Prostate gland (tissue), 2 donors: ENCODE measurements around the gene HDHD5. TPM values are rescaled to one million over a fixed set of nuclear protein-coding genes. Genes with fewer than 3 reads are reported as not detected.

ENCODE experiments used
- DNase-seq: peaks from one replicate; pipeline ENCODE4 v3.0.0-alpha.2; 2019; ENCODE audit warnings: low spot score
- H3K27ac ChIP-seq, 2 donors: fragments of 200-600 bp; sonication (generic); 2 replicates each; pipeline ENCODE4 v1.5.1; 2017 to 2019
- H3K27me3 ChIP-seq: fragments of 200-600 bp; sonication (generic); replicated peaks from 2 replicates; pipeline ENCODE4 v1.5.1; 2019; ENCODE audit not compliant: insufficient read depth
- H3K36me3 ChIP-seq, 2 donors: fragments of 200-600 bp; sonication (generic); 1 replicate in 1 of 2; 2 replicates in 1 of 2; pipeline versions ENCODE4 v1.5.1 to v1.8.1; 2017 to 2019
- H3K4me1 ChIP-seq: fragments of 200-600 bp; sonication (generic); replicated peaks from 2 replicates; pipeline ENCODE4 v1.5.1; 2019
- H3K4me3 ChIP-seq, 2 donors: fragments of 200-600 bp; sonication (generic); 2 replicates each; pipeline ENCODE4 v1.5.1; 2017 to 2019
- H3K9me3 ChIP-seq: fragments of 200-600 bp; sonication (generic); 2 replicates; pipeline ENCODE4 v1.5.1; 2017
- POLR2A ChIP-seq: fragments of 450-650 bp; IDR thresholded peaks from one replicate; pipeline ENCODE4 v1.6.1; 2016; ENCODE audit warnings: antibody characterized with exemption, mild to moderate bottlenecking
- POLR2AphosphoS5 ChIP-seq: sonication (generic); formaldehyde crosslinking; IDR thresholded peaks from one replicate; pipeline ENCODE4 v1.6.1; 2017; ENCODE audit warnings: antibody characterized with exemption
- WGBS: methylation state at CpG from one replicate; pipeline ENCODE4 v1.1.5; 2018; 5-methylcytosine and 5-hydroxymethylcytosine counted together
- intact Hi-C: fragments of 100-400 bp; cut with DNase I; formaldehyde crosslinking; loops from one replicate; pipeline ENCODE4 v1.14.2; 2022
- total RNA-seq, 2 donors: library from RNA; depleted of rRNA; stranded (reverse); fragments of >200 nt; gene quantifications; one replicate each; pipeline ENCODE4 v1.1.0, GENCODE V29; 2016
- TF ChIP-seq, protein P1 (sequence below), 4 experiments: fragments of 200-600 bp in 2 of 4; fragments of 450-650 bp in 2 of 4; sonication (generic) in 2 of 4; IDR thresholded peaks; 1 replicate in 3 of 4; 2 replicates in 1 of 4; pipeline ENCODE4 v1.5.1; 2016 to 2019; ENCODE audit warnings: antibody characterized with exemption in 4 of 4, mild to moderate bottlenecking in 2 of 4, moderate library complexity in 2 of 4

HDHD5 gene
- total RNA-seq, 2 donors from 2014 or later: 38.7 to 51.6 TPM

DNA sequence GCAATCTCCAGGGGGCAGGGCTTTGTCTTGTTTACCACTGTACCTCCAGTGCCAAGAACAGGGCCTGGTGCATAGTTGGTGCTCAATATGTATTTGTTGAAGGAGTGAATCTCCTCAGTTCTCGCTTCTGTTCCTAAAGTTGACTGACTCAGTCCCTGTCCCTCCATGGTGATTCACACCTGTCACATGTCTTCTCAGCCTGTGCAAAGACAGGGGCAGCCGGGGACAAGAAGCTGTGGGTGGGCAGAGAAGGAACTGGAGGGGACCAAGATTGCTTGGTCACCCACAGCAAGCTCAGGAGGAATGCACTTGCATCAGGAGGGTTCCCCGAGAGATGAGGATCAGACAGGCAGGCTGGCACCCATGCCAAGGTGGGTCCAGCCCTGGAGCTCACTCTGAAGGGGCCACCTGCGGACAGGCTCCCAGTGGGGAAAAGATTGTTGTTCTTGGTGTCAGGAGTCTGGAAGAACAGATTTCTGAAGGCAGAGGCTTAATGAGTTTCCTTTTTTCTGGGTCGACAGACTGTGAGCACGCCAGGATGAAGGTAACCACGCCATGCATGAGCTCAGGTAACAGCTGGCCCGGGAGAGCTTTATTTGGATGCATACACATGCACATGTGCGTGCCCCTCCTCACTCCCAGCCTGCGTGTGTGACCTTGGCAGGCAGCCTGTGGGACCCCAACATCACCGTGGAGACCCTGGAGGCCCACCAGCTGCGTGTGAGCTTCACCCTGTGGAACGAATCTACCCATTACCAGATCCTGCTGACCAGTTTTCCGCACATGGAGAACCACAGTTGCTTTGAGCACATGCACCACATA lies 57.4 kb downstream of the HDHD5 start:
- no peaks in the 10 kb centered on the region for H3K4me1 ChIP-seq
- no peak for DNase-seq
- H3K27me3 ChIP-seq: no peaks in the 10 kb centered on the region
- H3K9me3 ChIP-seq: no peaks in the 10 kb centered on the region
- no peak overlapping the region for H3K27ac ChIP-seq
- H3K4me3 ChIP-seq: no peak overlapping the region
- intact Hi-C loops: no loop called here
- WGBS: 94% methylated on average over 14 of the region's 14 CpGs
- TF ChIP-seq POLR2AphosphoS5: no peak
- TF ChIP-seq POLR2A: no peak
- TF ChIP-seq, protein P1, sequence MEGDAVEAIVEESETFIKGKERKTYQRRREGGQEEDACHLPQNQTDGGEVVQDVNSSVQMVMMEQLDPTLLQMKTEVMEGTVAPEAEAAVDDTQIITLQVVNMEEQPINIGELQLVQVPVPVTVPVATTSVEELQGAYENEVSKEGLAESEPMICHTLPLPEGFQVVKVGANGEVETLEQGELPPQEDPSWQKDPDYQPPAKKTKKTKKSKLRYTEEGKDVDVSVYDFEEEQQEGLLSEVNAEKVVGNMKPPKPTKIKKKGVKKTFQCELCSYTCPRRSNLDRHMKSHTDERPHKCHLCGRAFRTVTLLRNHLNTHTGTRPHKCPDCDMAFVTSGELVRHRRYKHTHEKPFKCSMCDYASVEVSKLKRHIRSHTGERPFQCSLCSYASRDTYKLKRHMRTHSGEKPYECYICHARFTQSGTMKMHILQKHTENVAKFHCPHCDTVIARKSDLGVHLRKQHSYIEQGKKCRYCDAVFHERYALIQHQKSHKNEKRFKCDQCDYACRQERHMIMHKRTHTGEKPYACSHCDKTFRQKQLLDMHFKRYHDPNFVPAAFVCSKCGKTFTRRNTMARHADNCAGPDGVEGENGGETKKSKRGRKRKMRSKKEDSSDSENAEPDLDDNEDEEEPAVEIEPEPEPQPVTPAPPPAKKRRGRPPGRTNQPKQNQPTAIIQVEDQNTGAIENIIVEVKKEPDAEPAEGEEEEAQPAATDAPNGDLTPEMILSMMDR (IDR thresholded peaks at IDR 0.05): no peak
- H3K36me3 ChIP-seq: peaks cover 10 to 18% of the 10 kb centered on the region in 2 donors

DNA sequence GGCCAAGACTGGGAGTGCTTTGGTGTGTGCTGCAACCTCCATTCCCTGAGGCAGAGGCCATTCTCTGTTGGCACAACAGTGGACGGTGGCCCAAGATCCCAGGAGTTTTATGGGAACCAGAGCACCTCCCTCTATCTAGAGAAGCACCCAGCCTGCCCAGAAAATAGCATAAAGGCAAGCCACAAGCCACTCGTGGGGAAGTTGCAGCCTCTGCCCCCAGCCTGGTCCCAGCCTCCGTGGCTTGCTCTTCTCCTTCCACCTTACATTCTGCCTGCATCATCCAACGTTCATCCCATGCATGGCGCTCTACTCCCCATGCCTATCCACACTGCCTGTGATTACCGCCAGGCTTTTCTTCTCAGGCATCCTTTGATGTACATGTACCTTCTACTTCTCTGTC lies 58.5 kb downstream of the HDHD5 start:
- TF ChIP-seq, protein P1 (IDR thresholded peaks at IDR 0.05): no peak
- TF ChIP-seq POLR2AphosphoS5: no peak
- no peak for TF ChIP-seq POLR2A

DNA sequence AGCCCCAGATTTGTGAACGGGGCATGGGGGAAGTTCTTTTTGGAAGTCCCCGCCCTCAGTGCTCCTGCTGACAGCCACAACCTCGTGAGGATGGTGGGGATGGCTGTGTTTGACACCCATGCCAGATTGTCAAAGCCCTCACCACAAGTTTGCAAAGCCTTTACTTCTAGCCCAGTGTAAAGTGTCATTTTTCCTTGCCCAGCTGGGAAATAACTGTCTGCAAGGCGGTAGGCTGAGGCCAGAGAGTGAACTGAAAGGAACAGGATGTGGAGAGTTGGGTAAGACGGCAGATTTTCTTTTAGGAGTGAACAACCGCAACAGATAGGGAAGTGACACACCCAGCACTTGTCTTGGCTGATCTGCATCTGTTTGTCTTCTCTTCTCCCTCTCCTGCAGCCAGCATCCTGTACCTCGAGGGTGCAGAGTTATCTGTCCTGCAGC lies 60.7 kb downstream of the HDHD5 start:
- no peaks in the 10 kb centered on the region for H3K27me3 ChIP-seq
- TF ChIP-seq POLR2A: no peak
- TF ChIP-seq POLR2AphosphoS5: no peak
- TF ChIP-seq, protein P1 (IDR thresholded peaks at IDR 0.05): no peak
- H3K27ac ChIP-seq: no peak overlapping the region
- intact Hi-C loops: no loop called here
- DNase-seq: no peak
- WGBS: 79% methylated on average over 7 of the region's 7 CpGs
- H3K9me3 ChIP-seq: no peaks in the 10 kb centered on the region
- H3K36me3 ChIP-seq: peaks cover 10 to 18% of the 10 kb centered on the region in 2 donors
- no peaks in the 10 kb centered on the region for H3K4me1 ChIP-seq
- H3K4me3 ChIP-seq: no peak overlapping the region

More for the DNA sequence above, 58.5 kb downstream of the HDHD5 start:
- Histone ChIP-seq H3K36me3 (peaks cover 10 to 18% of the 10 kb centered on the region in 2 donors), H3K27me3 (no peaks in the 10 kb centered on the region), H3K27ac (no peak overlapping the region), H3K4me1 (no peaks in the 10 kb centered on the region), H3K9me3 (no peaks in the 10 kb centered on the region), H3K4me3 (no peak overlapping the region)
- intact Hi-C loops: no loop called here
- no peak for DNase-seq
- WGBS: 72% methylated on average over 6 of the region's 6 CpGs

DNA sequence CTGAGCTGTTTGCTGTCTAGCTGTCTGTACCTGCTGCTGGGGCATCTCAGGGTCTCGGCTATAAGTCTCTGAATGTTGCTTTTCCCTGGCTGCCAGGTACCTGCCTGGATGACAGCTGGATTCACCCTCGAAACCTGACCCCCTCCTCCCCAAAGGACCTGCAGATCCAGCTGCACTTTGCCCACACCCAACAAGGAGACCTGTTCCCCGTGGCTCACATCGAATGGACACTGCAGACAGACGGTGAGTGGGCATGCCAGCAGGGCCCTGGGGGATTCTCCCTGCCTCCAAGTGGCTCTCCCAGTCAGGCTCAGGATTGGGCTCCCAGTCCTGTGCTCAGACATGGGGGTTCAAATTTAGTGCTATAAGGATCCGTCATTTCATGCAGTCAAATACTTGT lies 61.4 kb downstream of the HDHD5 start:
- 81% methylated on average over 6 of the region's 6 CpGs for WGBS
- H3K27me3 ChIP-seq: no peaks in the 10 kb centered on the region
- intact Hi-C loops: no loop called here
- H3K36me3 ChIP-seq: peaks cover 10 to 18% of the 10 kb centered on the region in 2 donors
- no peaks in the 10 kb centered on the region for H3K9me3 ChIP-seq
- no peak overlapping the region for H3K4me3 ChIP-seq
- no peak overlapping the region for H3K27ac ChIP-seq
- TF ChIP-seq POLR2AphosphoS5: no peak
- TF ChIP-seq, protein P1 (IDR thresholded peaks at IDR 0.05): no peak
- no peak for DNase-seq
- H3K4me1 ChIP-seq: no peaks in the 10 kb centered on the region

DNA sequence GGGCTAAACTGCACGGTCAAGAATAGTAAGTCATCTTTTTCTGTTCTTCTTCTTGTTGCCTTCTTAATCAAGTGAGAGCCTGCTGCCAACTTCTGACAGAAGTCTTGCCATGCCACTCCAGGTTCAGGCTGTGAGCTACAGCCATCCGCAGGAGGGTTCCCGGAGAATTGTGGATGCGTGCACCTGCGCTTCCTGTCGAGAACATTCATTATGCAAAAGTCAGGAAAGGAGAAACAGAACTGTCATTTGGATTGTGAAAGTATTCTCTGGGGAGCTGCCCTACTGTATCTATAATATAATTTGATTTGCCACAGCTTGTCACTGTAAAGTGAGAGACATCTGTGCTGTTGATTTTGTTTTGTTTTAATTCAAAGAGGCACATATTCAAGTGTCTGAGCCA lies 62.0 kb downstream of the HDHD5 start:
- Histone ChIP-seq H3K27me3 (no peaks in the 10 kb centered on the region), H3K4me3 (no peak overlapping the region), H3K9me3 (no peaks in the 10 kb centered on the region), H3K36me3 (peaks cover 10 to 13% of the 10 kb centered on the region in 2 donors), H3K4me1 (no peaks in the 10 kb centered on the region), H3K27ac (no peak overlapping the region)
- DNase-seq: no peak
- 77% methylated on average over 6 of the region's 6 CpGs for WGBS
- TF ChIP-seq, protein P1 (IDR thresholded peaks at IDR 0.05): no peak
- TF ChIP-seq POLR2A: no peak
- no peak for TF ChIP-seq POLR2AphosphoS5
- intact Hi-C loops: no loop called here
